H9 (cell line): ENCODE results near the gene SEPHS1. TPM values are rescaled to one million over a fixed set of nuclear protein-coding genes. Genes with fewer than 3 reads are reported as not detected.

Experiments used
- DNase-seq: peaks from one replicate; pipeline ENCODE4 v3.0.0-alpha.2; 2017
- H2AFZ ChIP-seq: one replicate; pipeline ENCODE4 v1.6.1; 2013; ENCODE audit warnings: mild to moderate bottlenecking, low read length, control low read depth, moderate library complexity
- H2AK5ac ChIP-seq: 2 replicates; pipeline ENCODE4 v1.6.1; 2013; ENCODE audit warnings: low read length, control low read depth, mixed read lengths; ENCODE audit not compliant: insufficient read length
- H2BK120ac ChIP-seq: one replicate; pipeline ENCODE4 v1.6.1; 2013; ENCODE audit warnings: low read depth, mild to moderate bottlenecking, low read length, control low read depth, inconsistent platforms; ENCODE audit not compliant: poor library complexity, severe bottlenecking
- H2BK12ac ChIP-seq: 2 replicates; pipeline ENCODE4 v1.6.1; 2013; ENCODE audit warnings: low read length, control low read depth, mixed read lengths, low read depth; ENCODE audit not compliant: insufficient read length
- H2BK15ac ChIP-seq: 2 replicates; pipeline ENCODE4 v1.6.1; 2013; ENCODE audit warnings: low read depth, low read length, control low read depth
- H2BK20ac ChIP-seq: one replicate; pipeline ENCODE4 v1.6.1; 2013; ENCODE audit warnings: low read depth, mild to moderate bottlenecking, low read length, control low read depth, inconsistent platforms; ENCODE audit not compliant: poor library complexity, severe bottlenecking
- H2BK5ac ChIP-seq: 2 replicates; pipeline ENCODE4 v1.6.1; 2013; ENCODE audit warnings: low read length, control low read depth, mixed read lengths; ENCODE audit not compliant: insufficient read length
- H3K14ac ChIP-seq: 2 replicates; pipeline ENCODE4 v1.6.1; 2013; ENCODE audit warnings: low read length, control low read depth; ENCODE audit not compliant: insufficient read depth
- H3K18ac ChIP-seq: 2 replicates; pipeline ENCODE4 v1.6.1; 2013; ENCODE audit warnings: low read depth, mild to moderate bottlenecking, mixed read lengths, low read length, control low read depth; ENCODE audit not compliant: insufficient read length
- H3K23ac ChIP-seq: 2 replicates; pipeline ENCODE4 v1.6.1; 2013; ENCODE audit warnings: low read length, control low read depth, mixed read lengths, low read depth; ENCODE audit not compliant: insufficient read length
- H3K23me2 ChIP-seq: 2 replicates; pipeline ENCODE4 v1.6.1; 2013; ENCODE audit warnings: low read depth, mild to moderate bottlenecking, mixed read lengths, low read length, control low read depth; ENCODE audit not compliant: insufficient read length, poor library complexity, severe bottlenecking
- H3K27ac ChIP-seq: 2 replicates; pipeline ENCODE4 v1.5.1; 2013; ENCODE audit warnings: low read length, control low read depth, mixed read lengths, low read depth; ENCODE audit not compliant: insufficient read length
- H3K27me3 ChIP-seq: 2 replicates; pipeline ENCODE4 v1.6.1; 2013; ENCODE audit warnings: low read length, control low read depth, inconsistent platforms; ENCODE audit not compliant: insufficient read depth
- H3K4ac ChIP-seq: 2 replicates; pipeline ENCODE4 v1.6.1; 2013; ENCODE audit warnings: low read depth, mild to moderate bottlenecking, control low read depth, inconsistent platforms, low read length, moderate library complexity
- H3K4me1 ChIP-seq: 2 replicates; pipeline ENCODE4 v1.6.1; 2013; ENCODE audit warnings: low read length, control low read depth, inconsistent platforms; ENCODE audit not compliant: insufficient read depth
- H3K4me2 ChIP-seq: 2 replicates; pipeline ENCODE4 v1.6.1; 2013; ENCODE audit warnings: low read length, control low read depth, mixed read lengths; ENCODE audit not compliant: insufficient read length, insufficient read depth
- H3K56ac ChIP-seq: 2 replicates; pipeline ENCODE4 v1.6.1; 2013; ENCODE audit warnings: low read depth, mild to moderate bottlenecking, mixed read lengths, low read length, control low read depth; ENCODE audit not compliant: insufficient read length
- H3K79me1 ChIP-seq: 2 replicates; pipeline ENCODE4 v1.6.1; 2013; ENCODE audit warnings: low read depth, mild to moderate bottlenecking, moderate library complexity, low read length, control low read depth, inconsistent platforms; ENCODE audit not compliant: insufficient read depth, poor library complexity, severe bottlenecking
- H3K79me2 ChIP-seq: 2 replicates; pipeline ENCODE4 v1.6.1; 2013; ENCODE audit warnings: low read length, control low read depth, inconsistent platforms; ENCODE audit not compliant: insufficient read depth
- H3K9ac ChIP-seq: 2 replicates; pipeline ENCODE4 v1.6.1; 2013; ENCODE audit warnings: low read length, control low read depth, mixed read lengths; ENCODE audit not compliant: insufficient read length; ENCODE audit errors: extremely low read depth
- H3K9me3 ChIP-seq: one replicate; pipeline ENCODE4 v1.6.1; 2013; ENCODE audit warnings: low read depth, low read length, inconsistent platforms; ENCODE audit not compliant: control insufficient read depth
- H3T11ph ChIP-seq: one replicate; pipeline ENCODE4 v1.6.1; 2013; ENCODE audit warnings: mild to moderate bottlenecking, low read length, control low read depth, inconsistent platforms
- H4K20me1 ChIP-seq: one replicate; pipeline ENCODE4 v1.6.1; 2013; ENCODE audit not compliant: control insufficient read depth, insufficient read length, insufficient read depth
- H4K5ac ChIP-seq: 2 replicates; pipeline ENCODE4 v1.6.1; 2013; ENCODE audit warnings: low read depth, mild to moderate bottlenecking, mixed read lengths, low read length, control low read depth; ENCODE audit not compliant: insufficient read length
- H4K8ac ChIP-seq: replicated peaks from 2 replicates; pipeline ENCODE4 v1.6.1; 2013; ENCODE audit warnings: low read length, control low read depth, mixed read lengths, low read depth; ENCODE audit not compliant: insufficient read length
- H4K91ac ChIP-seq: 2 replicates; pipeline ENCODE4 v1.6.1; 2013; ENCODE audit warnings: low read depth, mild to moderate bottlenecking, moderate library complexity, mixed read lengths, low read length, control low read depth; ENCODE audit not compliant: insufficient read length
- H3K27ac Mint-ChIP-seq, 3 experiments: 2 replicates in 2 of 3; 3 replicates in 1 of 3; pipeline ENCODE4 v1.8.0; 2020 to 2021; ENCODE audit warnings: mixed read lengths in 3 of 3, mild to moderate bottlenecking in 1 of 3, moderate library complexity in 1 of 3
- H3K27me3 Mint-ChIP-seq: 2 replicates; pipeline ENCODE4 v1.8.0; 2021; ENCODE audit warnings: low read depth, mild to moderate bottlenecking, moderate library complexity, mixed read lengths
- H3K36me3 Mint-ChIP-seq, 3 experiments: 2 replicates in 2 of 3; 3 replicates in 1 of 3; pipeline ENCODE4 v1.8.0; 2020 to 2021; ENCODE audit warnings: low read depth in 3 of 3, mixed read lengths in 3 of 3; ENCODE audit not compliant: insufficient read depth in 1 of 3
- H3K4me1 Mint-ChIP-seq, 2 experiments: 2 replicates each; pipeline ENCODE4 v1.8.0; 2020; ENCODE audit warnings: mixed read lengths in 2 of 2
- H3K4me3 Mint-ChIP-seq, 2 experiments: 2 replicates in 1 of 2; 3 replicates in 1 of 2; pipeline ENCODE4 v1.8.0; 2020 to 2021; ENCODE audit warnings: mild to moderate bottlenecking in 2 of 2, mixed read lengths in 2 of 2, moderate library complexity in 1 of 2
- H3K9me3 Mint-ChIP-seq, 2 experiments: 2 replicates in 1 of 2; 3 replicates in 1 of 2; pipeline ENCODE4 v1.8.0; 2020; ENCODE audit warnings: mild to moderate bottlenecking in 2 of 2, mixed read lengths in 2 of 2, moderate library complexity in 1 of 2
- CTCF ChIP-seq: fragments of 200-600 bp; sonication (generic); conservative IDR thresholded peaks from 3 replicates; pipeline ENCODE4 v1.8.0; 2021; ENCODE audit warnings: antibody characterized with exemption, mild to moderate bottlenecking
- WGBS: extraction: QIAGEN DNeasy Blood & Tissue Kit; methylation state at CpG from one replicate; pipeline ENCODE4 v1.1.7; 2013; ENCODE audit warnings: missing lambda C conversion rate, low lambda C conversion rate, mixed read lengths; ENCODE audit not compliant: insufficient read length; ENCODE audit errors: extremely low coverage; 5-methylcytosine and 5-hydroxymethylcytosine counted together
- total RNA-seq: library from RNA; stranded (reverse); gene quantifications from 2 replicates; pipeline ENCODE4 v1.2.1, GENCODE V29; 2021

Gene SEPHS1
- total RNA-seq, 1 experiment from 2014 or later: 366 TPM

DNA sequence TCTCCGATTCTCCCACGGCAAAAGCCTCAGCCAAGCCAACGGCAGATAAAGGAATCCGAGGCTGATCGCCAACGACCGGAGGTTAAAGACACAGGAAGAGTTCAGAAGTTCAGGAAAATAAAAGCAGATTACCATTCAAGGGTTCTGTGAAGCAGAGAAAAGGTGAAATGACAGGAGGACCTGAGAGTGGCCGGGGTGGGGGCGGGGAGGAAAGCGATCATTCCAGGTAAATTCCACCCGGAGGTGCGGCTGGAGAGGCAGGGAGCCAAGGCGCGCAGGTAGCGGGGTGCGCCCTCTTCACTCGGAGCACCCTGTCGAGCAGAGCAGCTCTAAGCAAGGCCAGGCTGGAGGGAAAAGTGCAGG is 35.3 kb upstream of the SEPHS1 start:
- no peak overlapping the region for H4K5ac ChIP-seq
- no peak overlapping the region for H2BK15ac ChIP-seq
- Mint-ChIP-seq H3K36me3 (no peaks in the 10 kb centered on the region), H3K27ac (no peak overlapping the region), H3K27me3 (peaks cover 47% of the 10 kb centered on the region), H3K9me3 (no peaks in the 10 kb centered on the region), H3K4me1 (peaks cover 15 to 16% of the 10 kb centered on the region in 2 experiments), H3K4me3 (peak overlapping the region; percentile 60 to 69)
- H2BK120ac ChIP-seq: no peak overlapping the region
- H3K4ac ChIP-seq: no peak overlapping the region
- no peak overlapping the region for H2BK12ac ChIP-seq
- no peak overlapping the region for H2BK20ac ChIP-seq
- WGBS: no CpG with 5 or more reads among the region's 18 CpGs
- no peak overlapping the region for H4K91ac ChIP-seq
- no peak overlapping the region for H3K14ac ChIP-seq
- peaks cover 8% of the 10 kb centered on the region for H3K23me2 ChIP-seq
- no peaks in the 10 kb centered on the region for H3K79me2 ChIP-seq
- TF ChIP-seq CTCF: no peak
- peak overlapping the region; percentile 20 for H3K9ac ChIP-seq
- no peak overlapping the region for H3K18ac ChIP-seq
- H3K27me3 ChIP-seq: peaks cover 4% of the 10 kb centered on the region; the same call in 1 of the 2 replicates
- H4K20me1 ChIP-seq: no peaks in the 10 kb centered on the region
- no peak overlapping the region for H3T11ph ChIP-seq
- H2BK5ac ChIP-seq: no peak overlapping the region
- H2AK5ac ChIP-seq: no peak overlapping the region
- no peaks in the 10 kb centered on the region for H3K9me3 ChIP-seq
- H3K79me1 ChIP-seq: no peaks in the 10 kb centered on the region
- H3K56ac ChIP-seq: no peak overlapping the region
- H3K4me1 ChIP-seq: no peaks in the 10 kb centered on the region; the same call in 1 of the 2 replicates
- peak overlapping the region; percentile 88 for H3K4me2 ChIP-seq
- no peak overlapping the region for H4K8ac ChIP-seq
- H3K27ac ChIP-seq: no peak overlapping the region
- no peak overlapping the region for H3K23ac ChIP-seq
- DNase-seq: peak; percentile 53
- peak overlapping the region; percentile 90 for H2AFZ ChIP-seq
